Measurements from ENCODE around the gene KLF1.

GRCh38 chr19:12886969-12887747, at the start of gene KLF1:
- TF ChIP-seq ARNTL (CRISPR knock-in tag; IDR thresholded peaks at IDR 0.05; ENCODE audit: borderline replicate concordance, low read depth) (no peak), ZNF70 (CRISPR knock-in tag; IDR thresholded peaks at IDR 0.05) (no peak), ZFP3 (CRISPR knock-in tag; IDR thresholded peaks at IDR 0.05) (no peak), TSHZ2 (CRISPR knock-in tag; IDR thresholded peaks at IDR 0.05) (no peak), ZFP30 (CRISPR knock-in tag; IDR thresholded peaks at IDR 0.05) (no peak), TCF4 (CRISPR knock-in tag; IDR thresholded peaks at IDR 0.05; ENCODE audit: borderline replicate concordance) (no peak), OSR1 (CRISPR knock-in tag; IDR thresholded peaks at IDR 0.05) (no peak), ZC3H10 (CRISPR knock-in tag; IDR thresholded peaks at IDR 0.05) (no peak), ISL1 (CRISPR knock-in tag; IDR thresholded peaks at IDR 0.05) (no peak), RARB (CRISPR knock-in tag; IDR thresholded peaks at IDR 0.05) (no peak), PATZ1 (CRISPR knock-in tag; IDR thresholded peaks at IDR 0.05; ENCODE audit: borderline replicate concordance) (no peak), BACH2 (CRISPR knock-in tag; IDR thresholded peaks at IDR 0.05; ENCODE audit: borderline replicate concordance) (no peak)
